ENCODE data around the gene NCKAP1. TPM values are rescaled to one million over a fixed set of nuclear protein-coding genes. Genes with fewer than 3 reads are reported as not detected.
"Not testable (repeated sequence)": the region's sequence is repeated elsewhere in the genome, so short reads cannot be mapped to it uniquely, and the experiment has no call there.

NCKAP1 gene
- total and polyA plus RNA-seq, 4 donors = 73.0 to 207 (median 134) TPM

GRCh38 chr2:182887093-182887492 lies 151.2 kb downstream of the NCKAP1 start:
- intact Hi-C loops (cut with DNase I) = no loop called here
- no peaks in the 10 kb centered on the region for H3K27me3 ChIP-seq (ENCODE audit: control insufficient read depth in 1 of 2, insufficient read depth in 2 of 2, low read length in 1 of 2)

GRCh38 chr2:182885771-182886170 lies 152.5 kb downstream of the NCKAP1 start:
- 88 to 91% methylated on average over 1 of the region's 1 CpG for WGBS, 2 donors
- Histone ChIP-seq H3K4me1 (ENCODE audit: control insufficient read depth in 1 of 2, insufficient read depth in 2 of 2, low read length in 2 of 2) (peaks cover 0 to 5% of the 10 kb centered on the region in 2 donors), H3K4me3 (ENCODE audit: low read length in 2 of 2) (no peak overlapping the region), H3K9me3 (ENCODE audit: control insufficient read depth, low read length) (no peaks in the 10 kb centered on the region), H3K27me3 (ENCODE audit: control insufficient read depth in 1 of 2, insufficient read depth in 2 of 2, low read length in 1 of 2) (no peaks in the 10 kb centered on the region), H3K36me3 (ENCODE audit: control insufficient read depth in 1 of 2, insufficient read depth in 2 of 2, low read length in 1 of 2) (no peaks in the 10 kb centered on the region), H3K27ac (ENCODE audit: low read depth in 1 of 2, low read length in 2 of 2) (no peak overlapping the region)
- DNase-seq (no peak), ATAC-seq (ENCODE audit: low FRiP score) (no peak)
- intact Hi-C loops (cut with DNase I) = no loop called here

More at GRCh38 chr2:182887093-182887492, 151.2 kb downstream of the NCKAP1 start:
- no peak for ATAC-seq (ENCODE audit: low FRiP score)
- 52 to 53% methylated on average over 6 of the region's 6 CpGs for WGBS, 2 donors
- H3K4me3 ChIP-seq (ENCODE audit: low read length in 2 of 2) = no peak overlapping the region
- no peak overlapping the region for H3K27ac ChIP-seq (ENCODE audit: low read depth in 1 of 2, low read length in 2 of 2)
- H3K4me1 ChIP-seq (ENCODE audit: control insufficient read depth in 1 of 2, insufficient read depth in 2 of 2, low read length in 2 of 2) = peaks cover 0 to 5% of the 10 kb centered on the region in 2 donors
- DNase-seq = no peak
- H3K9me3 ChIP-seq (ENCODE audit: control insufficient read depth, low read length) = no peaks in the 10 kb centered on the region
- H3K36me3 ChIP-seq (ENCODE audit: control insufficient read depth in 1 of 2, insufficient read depth in 2 of 2, low read length in 1 of 2) = no peaks in the 10 kb centered on the region

- H3K36me3 ChIP-seq (ENCODE audit: control insufficient read depth in 1 of 2, insufficient read depth in 2 of 2, low read length in 1 of 2) = no peaks in the 10 kb centered on the region
- H3K4me1 ChIP-seq (ENCODE audit: control insufficient read depth in 1 of 2, insufficient read depth in 2 of 2, low read length in 2 of 2) = peaks cover 0 to 5% of the 10 kb centered on the region in 2 donors
- H3K4me3 ChIP-seq (ENCODE audit: low read length in 2 of 2) = no peak overlapping the region
- WGBS, 2 donors = 7 to 9% methylated on average over 2 of the region's 2 CpGs
- no peaks in the 10 kb centered on the region for H3K9me3 ChIP-seq (ENCODE audit: control insufficient read depth, low read length)
- H3K27me3 ChIP-seq (ENCODE audit: control insufficient read depth in 1 of 2, insufficient read depth in 2 of 2, low read length in 1 of 2) = no peaks in the 10 kb centered on the region
- DNase-seq (no peak), ATAC-seq (ENCODE audit: low FRiP score) (no peak)
- intact Hi-C loops (cut with DNase I) = no loop called here
- H3K27ac ChIP-seq (ENCODE audit: low read depth in 1 of 2, low read length in 2 of 2) = no peak overlapping the region
Observed at GRCh38 chr2:182883451-182883850, 154.8 kb downstream of the NCKAP1 start.

- H3K36me3 ChIP-seq (ENCODE audit: control insufficient read depth in 1 of 2, insufficient read depth in 2 of 2, low read length in 1 of 2); H3K27ac ChIP-seq (ENCODE audit: low read depth in 1 of 2, low read length in 2 of 2); intact Hi-C loops (cut with DNase I); H3K4me1 ChIP-seq (ENCODE audit: control insufficient read depth in 1 of 2, insufficient read depth in 2 of 2, low read length in 2 of 2); ATAC-seq (ENCODE audit: low FRiP score); DNase-seq; H3K4me3 ChIP-seq (ENCODE audit: low read length in 2 of 2); H3K9me3 ChIP-seq (ENCODE audit: control insufficient read depth, low read length); H3K27me3 ChIP-seq (ENCODE audit: control insufficient read depth in 1 of 2, insufficient read depth in 2 of 2, low read length in 1 of 2): not testable (repeated sequence)
- 93 to 97% methylated on average over 1 of the region's 1 CpG for WGBS, 2 donors
Observed at GRCh38 chr2:182880100-182880499, 158.2 kb downstream of the NCKAP1 start.

GRCh38 chr2:182876653-182877052 lies 161.6 kb downstream of the NCKAP1 start:
- H3K4me3 ChIP-seq (ENCODE audit: low read length in 2 of 2); intact Hi-C loops (cut with DNase I); H3K9me3 ChIP-seq (ENCODE audit: control insufficient read depth, low read length); H3K36me3 ChIP-seq (ENCODE audit: control insufficient read depth in 1 of 2, insufficient read depth in 2 of 2, low read length in 1 of 2); H3K4me1 ChIP-seq (ENCODE audit: control insufficient read depth in 1 of 2, insufficient read depth in 2 of 2, low read length in 2 of 2); H3K27me3 ChIP-seq (ENCODE audit: control insufficient read depth in 1 of 2, insufficient read depth in 2 of 2, low read length in 1 of 2); DNase-seq; H3K27ac ChIP-seq (ENCODE audit: low read depth in 1 of 2, low read length in 2 of 2); ATAC-seq (ENCODE audit: low FRiP score): not testable (repeated sequence)
- WGBS, 2 donors = 93 to 97% methylated on average over 1 of the region's 1 CpG

GRCh38 chr2:182870227-182870626 lies 168.0 kb downstream of the NCKAP1 start:
- H3K4me1 ChIP-seq (ENCODE audit: control insufficient read depth in 1 of 2, insufficient read depth in 2 of 2, low read length in 2 of 2) = no peaks in the 10 kb centered on the region
- H3K9me3 ChIP-seq (ENCODE audit: control insufficient read depth, low read length) = no peaks in the 10 kb centered on the region
- H3K4me3 ChIP-seq (ENCODE audit: low read length in 2 of 2) = no peak overlapping the region
- intact Hi-C loops (cut with DNase I) = no loop called here
- H3K27me3 ChIP-seq (ENCODE audit: control insufficient read depth in 1 of 2, insufficient read depth in 2 of 2, low read length in 1 of 2) = no peaks in the 10 kb centered on the region
- DNase-seq = no peak
- H3K36me3 ChIP-seq (ENCODE audit: control insufficient read depth in 1 of 2, insufficient read depth in 2 of 2, low read length in 1 of 2) = no peaks in the 10 kb centered on the region
- no peak for ATAC-seq (ENCODE audit: low FRiP score)
- 15% methylated on average over 1 of the region's 1 CpG for WGBS, 2 donors
- H3K27ac ChIP-seq (ENCODE audit: low read depth in 1 of 2, low read length in 2 of 2) = no peak overlapping the region

- 86 to 92% methylated on average over 6 of the region's 6 CpGs for WGBS, 2 donors
- H3K4me3 ChIP-seq (ENCODE audit: low read length in 2 of 2) = no peak overlapping the region
- ATAC-seq (ENCODE audit: low FRiP score) (no peak), DNase-seq (no peak)
- H3K27ac ChIP-seq (ENCODE audit: low read depth in 1 of 2, low read length in 2 of 2) = no peak overlapping the region
- H3K27me3 ChIP-seq (ENCODE audit: control insufficient read depth in 1 of 2, insufficient read depth in 2 of 2, low read length in 1 of 2) = no peaks in the 10 kb centered on the region
- intact Hi-C loops (cut with DNase I) = loop anchor here in 1 of 2 donors (5.0 kb wide), 1 partner anchor 76 kb away; no protein-coding TSS in a partner anchor
- no peaks in the 10 kb centered on the region for H3K36me3 ChIP-seq (ENCODE audit: control insufficient read depth in 1 of 2, insufficient read depth in 2 of 2, low read length in 1 of 2)
- H3K4me1 ChIP-seq (ENCODE audit: control insufficient read depth in 1 of 2, insufficient read depth in 2 of 2, low read length in 2 of 2) = no peaks in the 10 kb centered on the region
- no peaks in the 10 kb centered on the region for H3K9me3 ChIP-seq (ENCODE audit: control insufficient read depth, low read length)
Observed at GRCh38 chr2:182868054-182868796, 170.0 kb downstream of the NCKAP1 start.

GRCh38 chr2:182867426-182868053 lies 170.7 kb downstream of the NCKAP1 start:
- Histone ChIP-seq H3K27ac (ENCODE audit: low read depth in 1 of 2, low read length in 2 of 2) (peak overlapping the region; percentile 63 to 75), H3K4me3 (ENCODE audit: low read length in 2 of 2) (peak overlapping the region in 1 of 2 donors; percentile 61), H3K27me3 (ENCODE audit: control insufficient read depth in 1 of 2, insufficient read depth in 2 of 2, low read length in 1 of 2) (no peaks in the 10 kb centered on the region), H3K4me1 (ENCODE audit: control insufficient read depth in 1 of 2, insufficient read depth in 2 of 2, low read length in 2 of 2) (no peaks in the 10 kb centered on the region), H3K9me3 (ENCODE audit: control insufficient read depth, low read length) (no peaks in the 10 kb centered on the region), H3K36me3 (ENCODE audit: control insufficient read depth in 1 of 2, insufficient read depth in 2 of 2, low read length in 1 of 2) (no peaks in the 10 kb centered on the region)
- intact Hi-C loops (cut with DNase I) = loop anchor here in 1 of 2 donors (5.0 kb wide), 1 partner anchor 75 kb away; no protein-coding TSS in a partner anchor
- 50 to 59% methylated on average over 12 of the region's 12 CpGs for WGBS, 2 donors
- DNase-seq (no peak), ATAC-seq (ENCODE audit: low FRiP score) (no peak)
